Bone marrow (tissue), 2 donors: ENCODE results near the gene PDCD1LG2.

Source experiments
- DNase-seq, 2 donors: peaks; one replicate each; lab custom pipeline; 2025; lab: John Stamatoyannopoulos, UW

The PDCD1LG2 gene

GRCh38 chr9:5531101-5531882, 21.0 kb downstream of the PDCD1LG2 start:
- DNase-seq, result no peak

DNA sequence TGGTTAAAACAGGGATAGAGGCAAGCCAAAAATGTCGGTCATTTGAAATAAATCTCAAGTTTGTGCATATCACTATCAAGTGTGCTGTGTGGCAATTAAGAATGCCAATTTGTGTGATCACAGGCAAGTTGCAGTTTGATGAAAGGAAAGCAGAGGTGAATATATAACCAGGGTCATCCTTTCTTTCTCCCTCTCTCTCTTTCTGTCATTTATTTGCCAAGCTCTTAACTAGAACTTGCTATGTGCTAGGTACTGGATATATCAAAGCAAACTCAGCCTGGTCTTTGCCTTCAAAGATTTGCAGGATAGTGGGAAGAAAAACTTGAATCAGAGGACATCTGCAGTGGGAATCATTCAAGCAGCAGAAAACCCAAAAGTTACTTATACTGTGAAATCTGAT, 22.0 kb downstream of the PDCD1LG2 start:
- DNase-seq, result no peak

DNA sequence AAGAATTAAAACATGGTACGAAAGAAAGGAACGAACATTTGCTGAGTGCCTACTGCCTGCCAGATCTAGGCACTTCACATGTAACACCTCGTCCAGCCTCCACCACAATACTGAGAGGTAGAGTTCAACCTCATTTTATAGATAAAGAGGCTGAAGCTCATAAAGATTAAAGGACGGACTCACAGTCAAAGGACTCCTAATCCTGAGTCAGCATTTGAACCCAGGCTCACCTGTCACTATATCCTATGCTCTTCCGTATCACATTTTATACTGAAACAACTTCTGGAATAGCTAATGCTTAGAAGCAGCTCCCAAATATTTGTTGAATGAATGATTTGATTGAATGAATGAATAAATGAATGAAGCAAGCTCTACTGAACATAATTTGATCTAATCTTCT, 22.5 kb downstream of the PDCD1LG2 start:
- DNase-seq, result no peak

DNA sequence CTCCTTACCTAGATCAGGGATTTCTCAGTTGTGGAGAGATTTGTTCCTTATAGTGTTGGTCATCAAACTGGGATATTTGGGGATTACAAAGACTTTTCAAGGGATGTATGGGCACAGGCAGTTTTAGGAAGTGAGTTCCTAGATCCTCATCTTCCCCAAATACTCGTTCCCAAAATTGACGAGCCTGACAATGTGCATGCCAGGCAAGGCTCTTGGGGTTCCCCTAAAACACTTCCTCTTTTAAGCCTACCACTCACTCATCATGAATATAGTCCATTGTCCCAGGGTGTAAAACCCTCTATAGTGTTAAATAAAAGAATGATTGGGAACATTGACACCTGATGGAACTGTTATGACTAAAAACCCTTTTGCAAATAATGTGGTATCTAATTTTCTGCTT, 26.4 kb downstream of the PDCD1LG2 start:
- peak in 1 of 2 donors; percentile 51 for DNase-seq

GRCh38 chr9:5543875-5544702, 33.8 kb downstream of the PDCD1LG2 start:
- DNase-seq, result no peak

DNA sequence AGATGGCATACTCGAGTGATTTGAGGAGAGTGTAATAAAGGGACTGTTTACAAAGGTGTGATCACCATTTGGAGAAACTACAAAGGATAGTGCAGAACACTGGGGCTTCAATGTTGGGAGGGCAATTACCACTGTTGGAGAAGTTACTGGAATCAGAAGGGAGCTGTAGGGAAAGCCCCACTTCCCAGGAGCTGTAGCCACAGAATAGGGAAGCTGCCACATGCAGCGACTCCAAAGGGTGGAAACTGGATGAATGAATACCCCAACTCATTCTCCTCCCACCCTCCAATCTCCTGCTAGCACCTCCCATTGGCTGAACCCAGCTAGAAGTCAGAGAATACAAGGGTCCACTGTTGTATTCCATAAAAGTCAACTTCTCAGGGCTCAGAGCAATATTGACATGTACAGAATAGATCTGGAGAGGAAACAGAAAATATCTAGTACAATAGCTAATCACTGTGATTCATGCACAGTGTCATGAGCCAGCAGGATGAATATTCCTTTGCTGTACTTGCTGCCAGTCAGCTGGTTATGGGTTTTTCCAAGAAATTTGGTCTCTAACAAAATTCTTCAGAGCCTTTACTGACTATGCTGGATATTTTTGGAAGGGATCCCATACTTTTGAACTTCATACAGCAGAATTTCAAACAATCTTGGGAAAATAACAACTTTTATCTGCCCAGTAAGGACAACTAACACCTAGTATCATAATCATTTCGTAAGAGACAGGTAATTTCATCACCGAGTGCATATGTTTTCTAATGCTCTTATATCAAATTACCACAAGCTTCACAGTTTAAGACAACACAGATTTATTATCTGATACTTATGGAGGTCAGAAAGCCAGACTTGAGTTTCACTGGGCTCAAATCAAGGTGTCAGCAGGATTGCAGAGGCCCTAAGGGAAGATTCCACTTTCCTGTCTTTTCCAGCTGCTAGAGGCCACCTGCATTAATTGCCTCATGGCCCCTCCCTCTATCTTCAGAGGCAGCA, 39.6 kb downstream of the PDCD1LG2 start:
- no peak for DNase-seq

- DNase-seq, result no peak
These were observed 41.2 kb downstream of the PDCD1LG2 start for GRCh38 chr9:5551368-5552150.

DNA sequence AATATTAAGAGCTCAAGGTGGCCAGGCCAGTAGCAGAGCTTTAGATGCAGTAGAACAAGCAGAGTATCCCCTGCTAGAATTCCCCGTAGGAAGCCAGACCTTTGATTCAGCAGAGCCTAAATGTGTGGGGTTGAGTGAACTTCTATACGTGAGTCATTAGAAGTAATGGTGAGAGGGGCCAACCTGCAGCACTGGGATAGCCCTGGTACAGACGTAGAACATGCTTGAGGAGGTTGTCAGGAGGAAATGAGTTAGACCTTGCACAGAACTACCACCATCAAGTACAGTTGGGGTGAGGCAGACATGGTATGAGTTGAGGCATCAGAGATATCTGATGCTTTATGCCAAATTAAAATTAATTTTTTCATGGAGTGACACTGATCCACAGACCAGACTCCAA, 42.0 kb downstream of the PDCD1LG2 start:
- no peak for DNase-seq

GRCh38 chr9:5553211-5553610, 42.9 kb downstream of the PDCD1LG2 start:
- no peak for DNase-seq

DNA sequence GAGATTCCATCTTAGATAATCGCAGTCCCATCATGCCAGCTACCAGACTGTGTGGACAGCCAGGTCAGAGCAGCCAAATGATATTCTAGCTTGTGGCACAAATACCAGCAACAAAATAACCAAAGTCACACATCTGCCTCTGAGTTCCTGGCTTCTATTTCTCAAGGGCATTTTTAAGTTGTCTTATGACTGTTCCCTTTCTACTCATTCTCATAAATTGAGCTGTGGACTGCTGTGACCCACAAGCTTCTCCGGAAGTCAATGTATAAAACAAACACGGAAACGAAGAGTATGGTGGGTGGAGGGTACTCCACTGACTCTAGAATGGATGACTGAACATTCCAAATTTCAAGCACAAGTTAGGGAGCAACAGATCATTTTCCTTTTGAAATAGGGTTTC, 43.9 kb downstream of the PDCD1LG2 start:
- no peak for DNase-seq

- no peak for DNase-seq
These were observed 45.9 kb downstream of the PDCD1LG2 start for GRCh38 chr9:5556101-5556705.

DNA sequence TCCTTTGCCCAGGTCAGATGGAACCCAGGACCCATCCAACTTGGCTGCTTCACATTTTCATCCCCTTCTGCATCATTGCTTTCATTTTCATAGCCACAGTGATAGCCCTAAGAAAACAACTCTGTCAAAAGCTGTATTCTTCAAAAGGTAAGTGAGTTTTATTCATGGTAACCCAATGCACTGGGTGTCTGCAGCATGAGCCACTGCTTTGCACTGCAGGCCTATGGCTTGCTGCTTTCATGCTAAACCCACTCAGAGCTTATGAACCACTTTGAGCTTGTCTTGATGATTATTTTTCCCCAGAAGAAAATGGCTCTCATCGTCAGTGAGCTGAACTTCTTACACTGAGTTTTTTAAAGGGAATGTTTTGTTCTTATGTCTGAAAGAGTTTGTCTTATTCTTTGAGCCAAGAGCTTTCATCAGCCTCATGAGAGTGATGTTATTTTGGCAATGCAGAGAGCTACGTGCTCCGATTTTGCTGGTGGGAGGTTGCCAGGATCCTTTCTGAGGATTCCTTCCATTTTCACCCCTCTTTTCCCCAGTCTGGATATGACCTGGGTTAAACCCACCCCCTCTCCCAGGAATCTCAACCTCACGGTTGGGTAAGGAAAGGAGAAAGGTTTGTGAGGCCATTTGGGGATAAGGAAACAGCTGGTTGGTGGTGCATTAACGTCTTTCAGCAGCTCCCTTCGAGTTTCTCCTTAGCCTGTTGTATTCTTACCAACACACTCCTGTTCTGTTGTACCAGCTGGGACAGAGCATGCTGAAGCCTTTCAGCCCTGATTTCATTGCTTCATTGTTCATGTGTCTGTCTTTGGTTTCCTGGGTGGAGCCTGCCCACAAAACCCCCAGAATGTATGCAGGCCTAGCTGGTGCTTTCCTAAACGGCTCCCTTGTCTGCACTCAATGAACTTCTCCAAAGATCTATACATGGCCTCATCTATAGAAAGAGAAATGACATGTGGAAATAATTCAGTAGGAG, 47.6 kb downstream of the PDCD1LG2 start:
- peak in 1 of 2 donors; percentile 25 for DNase-seq

- no peak for DNase-seq
These were observed 49.3 kb downstream of the PDCD1LG2 start for GRCh38 chr9:5559659-5560058.

DNA sequence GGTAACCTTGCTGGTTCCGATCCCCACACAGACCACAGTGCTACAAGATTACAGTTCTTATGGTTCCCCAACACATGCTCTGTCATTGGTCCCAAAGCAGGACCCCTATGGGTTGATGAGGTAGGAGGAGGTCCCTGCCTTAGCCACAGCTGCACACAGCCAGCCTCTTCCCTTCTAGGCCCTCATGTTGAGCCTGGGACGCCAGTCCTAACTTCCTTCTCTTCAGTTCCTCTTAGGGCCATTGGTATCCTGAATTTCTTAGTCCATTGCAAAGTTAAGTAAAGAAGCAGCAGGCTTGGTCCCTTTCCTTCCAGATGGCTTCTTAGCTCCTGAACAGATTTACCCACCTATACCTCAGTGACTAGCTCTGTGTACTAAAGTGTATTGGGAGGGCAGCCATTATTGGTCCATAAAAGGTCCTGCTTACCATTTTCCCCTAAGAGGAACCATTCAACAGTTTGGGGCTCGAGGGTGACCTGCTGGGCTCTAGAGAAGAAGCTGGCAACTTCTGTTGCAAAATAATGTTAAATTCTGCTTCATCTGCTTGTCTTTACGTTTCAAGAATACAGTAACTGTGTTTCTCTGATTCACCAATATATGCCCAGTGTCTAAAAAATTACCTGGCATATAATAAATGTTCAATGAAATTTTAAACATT, 50.2 kb downstream of the PDCD1LG2 start:
- no peak for DNase-seq

GRCh38 chr9:5561828-5562488, 51.6 kb downstream of the PDCD1LG2 start:
- no peak for DNase-seq

DNA sequence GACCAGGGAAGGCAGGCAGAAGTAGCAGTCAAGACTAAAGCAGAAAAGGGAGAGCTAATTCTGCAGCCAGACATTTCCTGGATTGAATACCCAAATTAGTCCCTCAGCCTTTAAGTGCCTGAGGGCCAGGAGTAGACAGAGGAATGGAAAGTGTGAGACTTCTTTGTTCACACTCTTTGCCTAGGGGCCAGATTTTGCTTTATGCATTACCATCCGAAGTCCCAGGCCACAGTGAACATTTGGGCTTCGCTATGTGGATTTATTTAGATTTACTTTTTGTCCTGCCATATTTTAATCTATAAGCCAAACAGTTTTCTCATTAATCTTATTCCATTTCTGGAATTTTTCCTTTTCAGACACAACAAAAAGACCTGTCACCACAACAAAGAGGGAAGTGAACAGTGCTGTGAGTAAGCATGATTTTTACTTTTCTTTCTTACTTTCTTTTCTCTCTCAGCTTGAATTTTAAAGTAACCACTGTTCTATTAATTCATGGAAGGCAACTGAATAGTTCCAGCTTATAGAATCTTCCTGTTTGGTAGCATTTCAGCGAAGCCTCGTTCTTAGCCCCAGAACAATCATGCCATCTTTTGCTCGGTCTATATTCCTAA, 52.6 kb downstream of the PDCD1LG2 start:
- peak in 1 of 2 donors; percentile 24 for DNase-seq

- DNase-seq, result no peak
These were observed 53.1 kb downstream of the PDCD1LG2 start for GRCh38 chr9:5563417-5563815.

- DNase-seq, result peak in 1 of 2 donors; percentile 9
These were observed 53.6 kb downstream of the PDCD1LG2 start for GRCh38 chr9:5563886-5564285.
